Dendritic cell treated with granulocyte-macrophage colony-stimulating factor and Interleukin-4, amounts not matched to agents 40 ng/mL and 50 ng/mL, for 4 days (primary cell): Measurements from ENCODE around the gene TTLL9.

Source experiments
- H3K27ac Mint-ChIP-seq: one replicate; pipeline ENCODE4 v1.8.0; 2022; ENCODE audit warnings: mild to moderate bottlenecking, mixed read lengths
- H3K27me3 Mint-ChIP-seq: one replicate; pipeline ENCODE4 v1.8.0; 2022; ENCODE audit warnings: mild to moderate bottlenecking, mixed read lengths
- H3K36me3 Mint-ChIP-seq: one replicate; pipeline ENCODE4 v1.8.0; 2022; ENCODE audit warnings: low read depth, mixed read lengths
- H3K4me1 Mint-ChIP-seq: one replicate; pipeline ENCODE4 v1.8.0; 2022; ENCODE audit warnings: low read depth, mixed read lengths
- H3K4me3 Mint-ChIP-seq: one replicate; pipeline ENCODE4 v1.8.0; 2022; ENCODE audit warnings: mild to moderate bottlenecking, moderate library complexity, mixed read lengths
- H3K9me3 Mint-ChIP-seq: one replicate; pipeline ENCODE4 v1.8.0; 2022; ENCODE audit warnings: mixed read lengths
- intact Hi-C: fragments of 100-400 bp; cut with micrococcal nuclease; formaldehyde crosslinking; loops from one replicate; pipeline ENCODE4 v1.15.0; 2022

TTLL9 gene

GRCh38 chr20:31843288-31843687, 27.1 kb upstream of the TTLL9 start:
- H3K9me3 Mint-ChIP-seq = no peaks in the 10 kb centered on the region
- intact Hi-C loops = no loop called here
- H3K27ac Mint-ChIP-seq = no peak overlapping the region
- no peaks in the 10 kb centered on the region for H3K36me3 Mint-ChIP-seq
- H3K4me1 Mint-ChIP-seq = peaks cover 8% of the 10 kb centered on the region
- no peak overlapping the region for H3K4me3 Mint-ChIP-seq
- H3K27me3 Mint-ChIP-seq = peaks cover 28% of the 10 kb centered on the region

- no peaks in the 10 kb centered on the region for H3K9me3 Mint-ChIP-seq
- H3K27me3 Mint-ChIP-seq = peaks cover 34% of the 10 kb centered on the region
- no peaks in the 10 kb centered on the region for H3K36me3 Mint-ChIP-seq
- intact Hi-C loops = no loop called here
- H3K4me3 Mint-ChIP-seq = no peak overlapping the region
- H3K27ac Mint-ChIP-seq = no peak overlapping the region
- H3K4me1 Mint-ChIP-seq = peaks cover 8% of the 10 kb centered on the region
These were observed 26.6 kb upstream of the TTLL9 start for GRCh38 chr20:31843881-31844280.

- Mint-ChIP-seq H3K27me3 (peaks cover 44% of the 10 kb centered on the region), H3K27ac (no peak overlapping the region), H3K4me1 (peaks cover 8% of the 10 kb centered on the region), H3K4me3 (no peak overlapping the region), H3K9me3 (no peaks in the 10 kb centered on the region), H3K36me3 (no peaks in the 10 kb centered on the region)
- intact Hi-C loops = no loop called here
These were observed 25.6 kb upstream of the TTLL9 start for GRCh38 chr20:31844737-31845299.

- Mint-ChIP-seq H3K4me3 (no peak within 1 kb of the TSS), H3K9me3 (no peaks in the 10 kb centered on the region), H3K36me3 (no peaks in the 10 kb centered on the region), H3K4me1 (peaks cover 8% of the 10 kb centered on the region), H3K27ac (no peak within 1 kb of the TSS), H3K27me3 (peaks cover 48% of the 10 kb centered on the region)
- intact Hi-C loops = no loop called here
These were observed 25.1 kb upstream of the TTLL9 start, which contains the start of gene FOXS1 for GRCh38 chr20:31845300-31845863. Gene FOXS1 (minus strand): TSS chr20:31845604. CDS start chr20:31845542, 62 bp downstream.

- no peaks in the 10 kb centered on the region for H3K9me3 Mint-ChIP-seq
- intact Hi-C loops = loop anchor here (1.0 kb wide), 1 partner anchor 23 kb away; no protein-coding TSS in a partner anchor
- H3K36me3 Mint-ChIP-seq = no peaks in the 10 kb centered on the region
- peaks cover 51% of the 10 kb centered on the region for H3K27me3 Mint-ChIP-seq
- H3K27ac Mint-ChIP-seq = no peak overlapping the region
- no peak overlapping the region for H3K4me3 Mint-ChIP-seq
- H3K4me1 Mint-ChIP-seq = peaks cover 8% of the 10 kb centered on the region
These were observed 23.7 kb upstream of the TTLL9 start for GRCh38 chr20:31846793-31847138.

DNA sequence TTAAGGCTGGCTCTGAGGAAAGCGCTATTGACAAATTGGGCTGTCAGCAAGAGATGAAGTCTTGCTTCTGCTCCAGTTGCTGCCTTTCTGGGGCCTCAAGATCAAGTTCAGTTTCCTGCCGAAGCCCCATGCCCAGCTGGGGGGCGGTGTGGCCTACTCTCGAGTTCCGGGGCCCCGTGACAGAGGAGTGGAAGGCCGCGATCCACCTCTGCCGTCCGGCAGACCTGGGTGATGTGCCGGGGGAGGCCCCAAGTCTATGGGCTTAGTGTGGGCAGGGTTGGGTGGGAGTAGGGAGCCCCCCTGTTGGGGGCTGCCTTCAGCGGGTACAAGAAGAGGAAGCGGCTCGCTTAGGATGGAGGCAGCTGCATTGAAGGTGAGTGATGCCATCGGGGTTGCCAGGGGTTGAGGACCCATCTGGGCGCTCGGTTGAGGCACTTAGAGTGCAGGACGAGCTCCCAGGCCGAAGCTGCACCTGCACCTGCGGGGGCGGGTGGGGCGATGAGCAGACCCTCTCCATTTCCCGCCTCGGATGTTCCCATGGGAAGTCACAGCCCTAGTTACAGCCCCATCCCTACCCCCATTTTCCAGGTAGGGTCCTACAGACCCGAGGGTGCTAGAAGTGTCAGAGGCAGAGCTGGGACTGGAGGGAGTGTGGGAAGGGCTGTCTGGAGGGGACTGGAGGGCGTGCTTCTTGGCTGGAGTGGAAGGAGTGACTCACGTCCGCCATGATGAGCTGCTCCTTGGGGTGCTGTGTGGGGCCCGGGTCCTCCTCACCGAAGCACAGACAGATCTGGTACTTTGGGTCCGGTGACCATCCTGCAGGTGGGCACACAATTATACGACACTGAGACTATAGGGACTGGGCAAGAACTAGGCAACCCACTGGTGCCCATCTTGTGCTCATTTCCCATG, 22.1 kb upstream of the TTLL9 start:
- no peaks in the 10 kb centered on the region for H3K36me3 Mint-ChIP-seq
- H3K27me3 Mint-ChIP-seq = peaks cover 44% of the 10 kb centered on the region
- intact Hi-C loops = no loop called here
- H3K4me3 Mint-ChIP-seq = no peak overlapping the region
- no peaks in the 10 kb centered on the region for H3K9me3 Mint-ChIP-seq
- no peak overlapping the region for H3K27ac Mint-ChIP-seq
- H3K4me1 Mint-ChIP-seq = peaks cover under 1% of the 10 kb centered on the region

DNA sequence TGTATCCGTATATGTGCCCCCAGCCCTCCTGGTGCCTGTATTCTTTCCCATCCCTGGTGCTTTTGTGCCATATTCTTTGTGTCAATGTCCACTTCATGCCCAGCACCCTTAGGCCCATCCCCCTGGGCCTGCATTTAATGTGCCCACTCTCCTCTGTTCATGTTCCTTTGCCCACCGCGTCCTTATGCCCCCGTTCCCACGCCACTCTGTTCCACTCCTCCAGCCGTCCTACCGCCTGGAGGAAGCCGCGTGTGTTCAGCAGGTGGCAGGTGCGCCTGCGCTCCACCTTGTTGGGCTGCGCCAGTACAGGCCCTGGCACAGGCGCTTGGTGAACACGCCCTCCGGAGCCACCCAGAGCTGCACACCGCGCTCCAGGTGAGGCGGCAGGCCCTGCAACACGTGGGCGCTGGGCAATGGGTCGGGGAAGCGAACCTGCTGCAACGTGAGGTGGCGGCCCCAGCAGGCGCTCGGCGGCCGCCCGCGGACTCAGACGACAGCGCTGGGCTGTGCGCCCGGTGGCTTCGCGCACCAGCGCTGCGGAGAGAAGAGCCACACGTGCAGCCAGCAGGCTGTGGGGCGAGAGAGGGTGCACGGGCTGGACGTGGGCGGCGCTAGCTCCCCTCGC, 21.0 kb upstream of the TTLL9 start:
- intact Hi-C loops = no loop called here
- Mint-ChIP-seq H3K4me1 (no peaks in the 10 kb centered on the region), H3K27ac (no peak overlapping the region), H3K27me3 (peaks cover 36% of the 10 kb centered on the region), H3K36me3 (no peaks in the 10 kb centered on the region), H3K9me3 (no peaks in the 10 kb centered on the region), H3K4me3 (no peak overlapping the region)

- Mint-ChIP-seq H3K9me3 (no peaks in the 10 kb centered on the region), H3K27me3 (peaks cover 35% of the 10 kb centered on the region), H3K4me3 (no peak overlapping the region), H3K36me3 (no peaks in the 10 kb centered on the region), H3K27ac (no peak overlapping the region), H3K4me1 (no peaks in the 10 kb centered on the region)
- intact Hi-C loops = loop anchor here (5.0 kb wide), 1 partner anchor 241 kb away; no protein-coding TSS in a partner anchor
These were observed 19.0 kb upstream of the TTLL9 start for GRCh38 chr20:31851240-31851955.

- Mint-ChIP-seq H3K27me3 (peaks cover 42% of the 10 kb centered on the region), H3K27ac (no peak overlapping the region), H3K4me1 (no peaks in the 10 kb centered on the region), H3K9me3 (no peaks in the 10 kb centered on the region), H3K36me3 (no peaks in the 10 kb centered on the region), H3K4me3 (no peak overlapping the region)
- intact Hi-C loops = loop anchor here (5.0 kb wide), 1 partner anchor 239 kb away; no protein-coding TSS in a partner anchor
These were observed 17.0 kb upstream of the TTLL9 start for GRCh38 chr20:31853481-31853880.

DNA sequence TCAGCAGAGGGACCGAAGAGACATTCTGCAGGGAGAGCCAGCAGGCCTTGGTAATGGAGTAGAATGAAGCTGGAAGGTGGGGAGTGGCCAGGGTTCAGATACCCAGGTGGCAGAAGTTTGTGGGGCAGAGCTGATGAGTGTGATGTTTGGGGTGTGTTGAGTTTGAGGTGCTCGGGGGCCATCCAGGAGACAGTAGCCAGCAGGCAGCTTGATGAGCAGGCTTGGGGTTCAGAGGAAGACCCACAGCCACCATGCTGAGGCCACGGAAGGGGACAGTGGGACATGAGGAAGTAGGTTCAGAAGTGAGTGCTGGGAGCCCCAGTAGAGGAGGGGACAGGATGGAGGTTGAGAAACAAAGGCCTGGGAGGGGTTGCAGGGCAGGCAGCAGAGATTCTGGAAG, 13.9 kb upstream of the TTLL9 start:
- no peak overlapping the region for H3K4me3 Mint-ChIP-seq
- H3K36me3 Mint-ChIP-seq = no peaks in the 10 kb centered on the region
- peaks cover 40% of the 10 kb centered on the region for H3K27me3 Mint-ChIP-seq
- no peak overlapping the region for H3K27ac Mint-ChIP-seq
- H3K9me3 Mint-ChIP-seq = no peaks in the 10 kb centered on the region
- intact Hi-C loops = no loop called here
- H3K4me1 Mint-ChIP-seq = peaks cover 6% of the 10 kb centered on the region

DNA sequence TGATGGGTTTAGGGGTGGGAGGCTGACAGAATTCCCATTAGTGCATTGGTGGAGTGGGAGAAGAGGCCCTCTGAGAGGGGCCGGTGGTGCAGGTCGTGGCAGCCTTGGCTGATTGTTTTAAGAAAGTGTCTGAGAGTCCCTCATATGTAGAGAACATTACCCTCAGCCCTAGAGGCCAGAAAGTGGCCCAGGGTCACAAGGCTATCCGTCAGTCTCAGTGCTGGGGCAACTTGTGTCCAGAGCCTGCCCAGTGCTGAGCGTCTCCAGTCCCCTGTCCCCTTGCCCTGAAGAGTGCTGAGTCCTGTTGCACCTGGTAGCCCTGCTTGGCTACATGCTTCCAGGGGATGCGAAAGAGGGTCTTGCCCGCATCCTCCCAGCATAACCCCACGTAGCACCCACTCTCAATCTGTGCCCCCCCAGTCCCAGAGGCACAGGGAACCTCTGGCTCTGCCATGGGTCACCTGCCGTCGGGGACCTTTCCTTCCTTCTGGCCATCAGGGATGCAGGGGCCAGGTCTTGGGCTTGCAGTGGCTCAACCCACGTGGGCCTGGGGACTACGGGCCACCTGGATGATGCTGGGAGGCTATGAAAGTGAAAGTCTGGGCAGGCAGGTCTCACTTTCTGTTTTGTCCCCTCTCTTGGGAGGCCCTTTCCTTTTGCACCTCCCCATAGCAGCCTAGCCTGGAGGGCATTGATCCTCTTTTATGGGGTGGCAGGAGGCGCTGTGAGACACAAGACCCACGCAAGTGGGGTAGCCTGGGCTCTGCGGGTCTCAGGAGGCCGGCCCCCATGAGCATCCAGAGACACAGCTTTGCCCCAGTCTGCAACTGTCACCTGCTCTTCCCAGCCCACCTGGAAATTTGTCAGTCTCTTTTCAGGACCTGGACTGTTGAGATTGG, 12.3 kb upstream of the TTLL9 start:
- H3K4me1 Mint-ChIP-seq = peaks cover 12% of the 10 kb centered on the region
- H3K9me3 Mint-ChIP-seq = no peaks in the 10 kb centered on the region
- intact Hi-C loops = no loop called here
- no peak overlapping the region for H3K27ac Mint-ChIP-seq
- H3K36me3 Mint-ChIP-seq = no peaks in the 10 kb centered on the region
- peaks cover 47% of the 10 kb centered on the region for H3K27me3 Mint-ChIP-seq
- no peak overlapping the region for H3K4me3 Mint-ChIP-seq

GRCh38 chr20:31858760-31859083, 11.7 kb upstream of the TTLL9 start:
- intact Hi-C loops = no loop called here
- H3K4me3 Mint-ChIP-seq = no peak overlapping the region
- no peaks in the 10 kb centered on the region for H3K9me3 Mint-ChIP-seq
- H3K27ac Mint-ChIP-seq = no peak overlapping the region
- peaks cover 47% of the 10 kb centered on the region for H3K27me3 Mint-ChIP-seq
- peaks cover 12% of the 10 kb centered on the region for H3K4me1 Mint-ChIP-seq
- H3K36me3 Mint-ChIP-seq = no peaks in the 10 kb centered on the region
